Stimulated activated CD8-positive, alpha-beta memory T cell treated with anti-CD3 and anti-CD28 coated beads, Interleukin-7, amount 100 ng/mL, for 1 hour (primary cell): Measurements from ENCODE around the gene SCN9A.
"Not testable (repeated sequence)": the region's sequence is repeated elsewhere in the genome, so short reads cannot be mapped to it uniquely, and the experiment has no call there.

Experiments used
- DNase-seq, 2 donors: peaks; one replicate each; pipeline ENCODE4 v3.0.0-alpha.2; 2020; ENCODE audit warnings: low read depth in 2 of 2

SCN9A gene

GRCh38 chr2:166242309-166242708, 133.4 kb downstream of the SCN9A start:
- DNase-seq, result no peak

GRCh38 chr2:166240387-166241313, 135.1 kb downstream of the SCN9A start:
- no peak for DNase-seq

- DNase-seq, result no peak
Measured at GRCh38 chr2:166239548-166239947, 136.2 kb downstream of the SCN9A start.

- DNase-seq, result no peak
Measured at GRCh38 chr2:166238176-166238575, 137.6 kb downstream of the SCN9A start.

GRCh38 chr2:166234112-166234846, 141.5 kb downstream of the SCN9A start:
- no peak for DNase-seq

- DNase-seq, result no peak
Measured at GRCh38 chr2:166233244-166233643, 142.5 kb downstream of the SCN9A start.

DNA sequence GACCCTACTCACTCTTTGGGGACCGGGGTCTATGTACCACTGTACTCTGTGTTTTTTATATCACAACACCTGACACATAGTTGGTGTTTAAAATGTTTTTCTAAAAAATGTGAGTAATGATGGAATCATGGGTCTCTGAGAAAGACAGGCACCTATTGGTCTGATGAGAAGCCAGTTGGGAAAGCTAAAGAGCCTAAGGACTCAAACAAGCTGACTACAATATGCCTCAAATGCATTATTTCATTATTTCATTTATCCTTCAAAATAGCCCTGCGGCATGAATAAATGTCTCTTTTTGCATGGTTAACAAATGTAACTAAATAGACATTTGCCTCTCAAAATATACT, 145.0 kb downstream of the SCN9A start:
- DNase-seq, result no peak

DNA sequence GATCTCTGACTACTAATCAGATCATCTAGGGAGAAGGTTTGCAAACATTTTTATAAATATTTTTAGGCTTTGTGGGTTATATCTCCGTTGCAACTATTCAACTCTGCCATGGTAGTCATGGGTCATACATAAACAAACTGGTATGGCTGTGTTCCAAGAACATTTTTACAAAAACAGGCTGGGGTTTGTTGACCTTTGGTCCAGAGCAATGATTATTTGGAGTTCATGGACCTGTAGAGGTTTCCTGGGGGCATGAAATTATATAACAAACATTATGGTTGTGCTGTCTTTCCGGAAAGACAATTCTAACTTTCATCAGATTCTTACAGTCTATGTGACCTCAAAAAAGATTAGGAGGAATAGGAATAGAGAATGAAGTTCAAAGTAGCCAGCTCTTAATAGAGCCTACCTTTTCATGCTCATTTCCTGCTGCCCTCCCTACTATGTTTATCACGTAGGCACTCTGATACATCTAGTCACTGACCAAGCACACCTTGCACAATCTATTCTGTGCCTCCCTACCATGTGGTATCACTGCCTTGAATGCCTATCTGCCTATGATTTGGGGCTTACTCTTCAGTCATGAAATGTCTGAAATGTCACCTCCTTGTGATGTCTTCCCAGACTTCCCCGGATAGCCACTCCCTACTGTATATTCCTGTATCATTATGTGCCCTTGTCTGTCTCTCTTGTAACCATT, 145.6 kb downstream of the SCN9A start:
- DNase-seq, result no peak

DNA sequence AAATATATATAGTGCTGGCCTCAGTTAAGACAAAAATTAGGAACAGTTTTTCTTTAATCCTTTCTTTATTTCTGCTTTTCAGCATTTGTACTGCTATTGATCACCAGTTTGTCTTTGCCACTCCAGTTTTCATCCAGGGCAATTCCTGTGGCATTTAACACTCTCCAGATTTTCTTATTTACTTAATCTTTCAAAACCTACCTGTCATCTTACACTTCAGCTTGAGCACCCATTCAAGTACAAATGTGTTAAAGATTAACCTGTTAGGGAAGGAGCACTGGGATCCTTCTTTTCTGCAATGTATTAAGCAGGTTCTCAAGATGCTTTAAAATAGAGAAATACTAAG, 146.1 kb downstream of the SCN9A start:
- DNase-seq, result no peak

DNA sequence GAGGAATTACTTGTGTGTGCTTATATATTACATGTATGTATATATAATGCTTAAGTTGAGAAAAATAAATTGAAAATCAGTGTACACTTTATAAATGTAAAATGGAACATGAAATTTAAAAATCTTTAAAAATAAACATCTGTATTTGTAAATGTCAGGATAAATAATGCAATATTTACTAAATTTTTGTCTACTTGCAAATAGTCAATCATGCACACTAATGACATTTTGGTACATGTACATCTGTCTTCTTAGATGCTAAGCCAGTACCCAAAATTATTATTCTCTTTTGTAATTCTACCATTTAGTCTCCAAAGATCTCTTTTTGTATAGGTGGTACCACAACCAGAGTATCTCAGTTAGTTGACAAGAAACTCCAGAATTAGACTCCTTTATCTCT, 151.5 kb downstream of the SCN9A start:
- no peak for DNase-seq

DNA sequence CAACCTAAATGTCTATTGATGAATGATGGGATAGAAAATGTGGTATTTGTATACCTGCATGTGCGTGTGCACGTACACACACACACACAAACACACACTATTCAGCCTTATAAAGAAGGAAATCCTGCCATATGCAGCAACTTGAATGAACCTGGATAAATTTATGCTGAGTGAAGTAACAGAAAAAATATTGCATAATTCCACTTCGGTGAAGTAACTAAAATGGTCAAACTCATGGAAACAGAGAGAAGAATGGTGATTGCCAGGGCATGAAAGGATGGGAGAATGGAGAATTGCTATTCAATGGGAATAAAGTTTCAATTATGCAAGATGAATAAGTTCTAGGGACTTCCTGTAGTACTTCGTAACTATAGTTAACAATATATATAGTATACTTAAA, 152.4 kb downstream of the SCN9A start:
- DNase-seq, result no peak

GRCh38 chr2:166211079-166211478, 164.7 kb downstream of the SCN9A start:
- DNase-seq, result no peak

- not testable (repeated sequence) for DNase-seq
Measured at GRCh38 chr2:166209944-166210343, 165.8 kb downstream of the SCN9A start.

- not testable (repeated sequence) for DNase-seq
Measured at GRCh38 chr2:166209367-166209766, 166.4 kb downstream of the SCN9A start.

- not testable (repeated sequence) for DNase-seq
Measured at GRCh38 chr2:166206153-166206552, 169.6 kb downstream of the SCN9A start.

DNA sequence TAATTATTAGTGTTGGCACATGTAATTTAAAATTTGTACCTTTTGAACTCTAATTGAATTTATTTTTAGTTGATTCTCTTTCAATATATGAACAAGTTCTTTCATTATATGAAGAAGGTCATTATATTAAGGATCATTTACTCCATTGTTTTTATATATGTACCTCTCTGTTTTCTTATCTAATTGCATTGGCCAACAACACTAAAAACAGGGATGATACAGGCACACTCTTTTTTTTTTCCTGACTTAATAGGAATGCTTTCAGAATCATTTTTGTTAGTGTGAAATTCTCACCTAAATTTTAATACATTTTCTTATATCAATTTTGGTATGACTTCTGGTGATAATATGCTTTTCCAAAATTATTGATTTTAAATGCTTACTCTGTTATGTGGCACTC, 173.0 kb downstream of the SCN9A start:
- no peak for DNase-seq

GRCh38 chr2:166197446-166197845, 178.3 kb downstream of the SCN9A start:
- no peak for DNase-seq

GRCh38 chr2:166193407-166193806, 182.3 kb downstream of the SCN9A start:
- no peak for DNase-seq

- DNase-seq, result no peak
Measured at GRCh38 chr2:166188084-166188483, 187.7 kb downstream of the SCN9A start.

- DNase-seq, result no peak
Measured at GRCh38 chr2:166184789-166185188, 191.0 kb downstream of the SCN9A start.

GRCh38 chr2:166181813-166182154, 194.0 kb downstream of the SCN9A start:
- no peak for DNase-seq

- no peak for DNase-seq
Measured at GRCh38 chr2:166180951-166181812, 194.6 kb downstream of the SCN9A start.
